ENCODE results near the gene RTKN. TPM values are rescaled to one million over a fixed set of nuclear protein-coding genes. Genes with fewer than 3 reads are reported as not detected.

RTKN gene
- total RNA-seq, 6 experiments from 2014 or later = 12.7 to 14.8 (median 13.6) TPM

DNA sequence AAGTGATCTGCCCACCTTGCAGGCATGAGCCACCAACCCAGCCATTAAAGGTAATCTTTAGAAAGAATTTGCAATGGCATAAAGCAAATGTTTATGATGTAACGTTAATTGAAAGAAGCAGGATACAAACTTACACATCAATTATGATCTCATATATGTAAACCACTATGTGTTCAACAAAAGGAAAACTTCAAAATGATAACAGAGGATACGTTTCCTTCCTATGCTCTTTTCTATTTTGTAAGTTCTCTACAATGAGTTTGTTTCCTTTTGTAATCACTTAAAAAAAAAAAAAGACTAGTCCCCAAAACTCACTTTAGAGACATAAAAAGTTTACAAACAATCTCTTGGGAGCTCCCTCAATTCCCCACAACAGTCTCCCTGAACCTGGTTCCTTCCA is 21.7 kb downstream of the RTKN start:
- H3K4me3 Mint-ChIP-seq = peak overlapping the region; percentile 11; the same call in 1 of the 2 replicates
- DNase-seq = no peak
- TF ChIP-seq, protein P1, sequence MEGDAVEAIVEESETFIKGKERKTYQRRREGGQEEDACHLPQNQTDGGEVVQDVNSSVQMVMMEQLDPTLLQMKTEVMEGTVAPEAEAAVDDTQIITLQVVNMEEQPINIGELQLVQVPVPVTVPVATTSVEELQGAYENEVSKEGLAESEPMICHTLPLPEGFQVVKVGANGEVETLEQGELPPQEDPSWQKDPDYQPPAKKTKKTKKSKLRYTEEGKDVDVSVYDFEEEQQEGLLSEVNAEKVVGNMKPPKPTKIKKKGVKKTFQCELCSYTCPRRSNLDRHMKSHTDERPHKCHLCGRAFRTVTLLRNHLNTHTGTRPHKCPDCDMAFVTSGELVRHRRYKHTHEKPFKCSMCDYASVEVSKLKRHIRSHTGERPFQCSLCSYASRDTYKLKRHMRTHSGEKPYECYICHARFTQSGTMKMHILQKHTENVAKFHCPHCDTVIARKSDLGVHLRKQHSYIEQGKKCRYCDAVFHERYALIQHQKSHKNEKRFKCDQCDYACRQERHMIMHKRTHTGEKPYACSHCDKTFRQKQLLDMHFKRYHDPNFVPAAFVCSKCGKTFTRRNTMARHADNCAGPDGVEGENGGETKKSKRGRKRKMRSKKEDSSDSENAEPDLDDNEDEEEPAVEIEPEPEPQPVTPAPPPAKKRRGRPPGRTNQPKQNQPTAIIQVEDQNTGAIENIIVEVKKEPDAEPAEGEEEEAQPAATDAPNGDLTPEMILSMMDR (IDR thresholded peaks at IDR 0.05) = no peak
- H3K4me1 Mint-ChIP-seq (ENCODE audit: low read depth) = peaks cover 33% of the 10 kb centered on the region
- no peaks in the 10 kb centered on the region for H3K9me3 Mint-ChIP-seq
- H3K27ac Mint-ChIP-seq = peak overlapping the region; percentile 13
- H3K36me3 Mint-ChIP-seq (ENCODE audit: low read depth) = peaks cover 7% of the 10 kb centered on the region; the same call in 1 of the 2 replicates
- H3K27me3 Mint-ChIP-seq (ENCODE audit: insufficient read depth) = no peaks in the 10 kb centered on the region; the same call in 1 of the 2 replicates

DNA sequence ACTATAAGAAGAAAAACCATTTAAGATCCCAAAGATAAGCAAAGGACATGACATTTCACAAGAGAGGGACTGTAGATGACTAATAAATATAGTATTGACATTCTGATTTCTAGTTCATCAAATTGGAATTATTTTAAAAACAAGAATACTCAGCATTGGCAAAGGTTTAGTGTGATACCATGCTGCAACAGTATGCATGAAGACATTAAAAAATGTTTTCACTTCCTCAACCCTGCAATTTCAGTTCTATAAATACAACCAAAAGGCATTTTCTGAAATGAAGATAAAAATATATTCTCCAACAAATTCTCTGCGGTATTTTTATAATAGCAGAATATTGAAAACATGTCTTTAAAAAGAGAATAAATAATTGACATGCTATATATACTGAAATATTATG is 22.4 kb downstream of the RTKN start:
- no peak overlapping the region for H3K4me3 Mint-ChIP-seq
- H3K27me3 Mint-ChIP-seq (ENCODE audit: insufficient read depth) = no peaks in the 10 kb centered on the region; the same call in 1 of the 2 replicates
- no peaks in the 10 kb centered on the region for H3K9me3 Mint-ChIP-seq
- H3K36me3 Mint-ChIP-seq (ENCODE audit: low read depth) = 0 out of 2 replicates have a peak, but pooled peaks cover under 1% of the 10 kb centered on the region
- no peak for DNase-seq
- TF ChIP-seq, protein P1 (IDR thresholded peaks at IDR 0.05) = no peak
- H3K27ac Mint-ChIP-seq = no peak overlapping the region
- H3K4me1 Mint-ChIP-seq (ENCODE audit: low read depth) = peaks cover 26% of the 10 kb centered on the region

- no peaks in the 10 kb centered on the region for H3K36me3 Mint-ChIP-seq (ENCODE audit: low read depth)
- H3K27ac Mint-ChIP-seq = no peak overlapping the region
- H3K27me3 Mint-ChIP-seq (ENCODE audit: insufficient read depth) = no peaks in the 10 kb centered on the region; the same call in 1 of the 2 replicates
- H3K4me3 Mint-ChIP-seq = no peak overlapping the region
- H3K9me3 Mint-ChIP-seq = no peaks in the 10 kb centered on the region
- no peak for DNase-seq
- TF ChIP-seq, protein P1 (IDR thresholded peaks at IDR 0.05) = no peak
- H3K4me1 Mint-ChIP-seq (ENCODE audit: low read depth) = peaks cover 21% of the 10 kb centered on the region
Measured at GRCh38 chr2:74418312-74418711, 23.4 kb downstream of the RTKN start.

GRCh38 chr2:74417763-74418162 is 24.0 kb downstream of the RTKN start:
- TF ChIP-seq, protein P1 (IDR thresholded peaks at IDR 0.05) = no peak

DNA sequence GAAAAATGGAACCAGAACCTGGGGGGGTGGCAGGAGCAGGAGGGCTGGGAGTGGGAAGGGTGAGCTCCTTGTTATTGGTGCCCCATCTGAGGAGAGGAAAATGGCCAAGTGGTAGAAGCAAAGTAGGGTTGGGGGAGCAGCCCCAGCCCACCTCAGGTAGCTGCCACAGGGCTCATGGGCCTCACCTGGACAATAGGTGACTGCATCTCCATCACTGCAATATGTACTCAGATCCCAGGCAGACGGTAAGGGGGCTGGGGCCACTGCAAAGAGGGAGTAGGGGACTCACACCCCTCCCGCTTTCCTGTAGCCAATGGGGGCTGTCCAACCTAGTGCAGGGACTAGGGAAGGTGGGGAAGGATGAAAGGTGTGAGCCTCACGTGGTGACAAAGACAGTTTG is 24.5 kb downstream of the RTKN start:
- Mint-ChIP-seq H3K9me3 (no peaks in the 10 kb centered on the region), H3K4me1 (ENCODE audit: low read depth) (peaks cover 10% of the 10 kb centered on the region), H3K36me3 (ENCODE audit: low read depth) (no peaks in the 10 kb centered on the region), H3K4me3 (no peak overlapping the region), H3K27me3 (ENCODE audit: insufficient read depth) (no peaks in the 10 kb centered on the region; the same call in 1 of the 2 replicates), H3K27ac (no peak overlapping the region)
- TF ChIP-seq, protein P1 (IDR thresholded peaks at IDR 0.05) = no peak
- DNase-seq = no peak

More at GRCh38 chr2:74417763-74418162, 24.0 kb downstream of the RTKN start:
- Mint-ChIP-seq H3K4me1 (ENCODE audit: low read depth) (peaks cover 16% of the 10 kb centered on the region), H3K27ac (no peak overlapping the region), H3K9me3 (no peaks in the 10 kb centered on the region), H3K27me3 (ENCODE audit: insufficient read depth) (no peaks in the 10 kb centered on the region; the same call in 1 of the 2 replicates), H3K36me3 (ENCODE audit: low read depth) (no peaks in the 10 kb centered on the region), H3K4me3 (no peak overlapping the region)
- no peak for DNase-seq
